T47D (cell line): ENCODE results near the gene GOLGA6L10.
"Not testable (repeated sequence)": the region's sequence is repeated elsewhere in the genome, so short reads cannot be mapped to it uniquely, and the experiment has no call there.

Experiments
- DNase-seq, 2 experiments: peaks; one replicate each; pipeline versions ENCODE4 v3.0.0 to v3.0.0-alpha.2; 2011 to 2012; ENCODE audit warnings: low read depth in 1 of 2, low spot score in 1 of 2
- JUND ChIP-seq: IDR thresholded peaks from 2 replicates; pipeline ENCODE4 v1.6.1; 2012; ENCODE audit warnings: low read depth
- in situ Hi-C: cut with HindIII; loops from 2 replicates; pipeline ENCODE4 v1.10.0; 2016; ENCODE audit warnings: low sequenced_read_pairs, low pct_unique_long_range_greater_than_20kb

GOLGA6L10 gene

DNA sequence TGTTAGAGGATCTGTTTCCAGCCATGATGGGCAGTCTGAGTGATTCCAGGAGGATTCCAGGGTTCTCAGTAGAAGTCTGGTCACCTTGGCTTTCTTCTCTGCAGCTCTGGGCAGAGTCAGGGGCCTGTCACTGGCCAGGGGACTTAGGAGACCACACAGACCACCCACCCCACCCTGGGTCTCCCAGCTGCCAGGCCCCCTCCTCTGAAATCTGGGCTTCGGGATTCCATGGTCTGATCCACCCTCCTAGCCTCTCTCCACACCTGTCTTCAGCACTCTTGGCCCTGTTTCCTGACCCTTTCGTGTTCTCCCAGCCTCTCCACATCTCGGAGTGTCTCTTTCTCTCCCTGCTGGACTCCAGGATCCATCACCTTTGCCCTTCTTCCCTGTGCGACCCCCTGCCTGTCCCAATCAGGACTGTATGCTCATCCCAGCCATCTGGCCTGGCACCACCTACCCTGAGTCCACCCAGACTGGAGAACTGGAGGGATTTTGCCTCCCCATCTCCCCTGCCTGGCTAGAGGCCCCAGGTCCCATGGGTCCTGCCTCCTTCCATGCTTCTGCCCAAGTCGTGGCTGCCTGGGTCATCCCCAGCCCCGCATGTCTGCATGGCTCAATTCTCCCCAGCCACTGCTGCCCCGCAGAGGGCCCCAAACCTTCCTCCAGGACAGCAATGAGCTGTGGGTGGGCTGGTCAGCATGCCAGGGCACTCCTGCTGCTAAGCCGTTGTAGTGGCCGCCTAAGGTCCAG, 34.3 kb downstream of the GOLGA6L10 start:
- DNase-seq = no peak
- TF ChIP-seq JUND = no peak
- in situ Hi-C loops = no loop called here

DNA sequence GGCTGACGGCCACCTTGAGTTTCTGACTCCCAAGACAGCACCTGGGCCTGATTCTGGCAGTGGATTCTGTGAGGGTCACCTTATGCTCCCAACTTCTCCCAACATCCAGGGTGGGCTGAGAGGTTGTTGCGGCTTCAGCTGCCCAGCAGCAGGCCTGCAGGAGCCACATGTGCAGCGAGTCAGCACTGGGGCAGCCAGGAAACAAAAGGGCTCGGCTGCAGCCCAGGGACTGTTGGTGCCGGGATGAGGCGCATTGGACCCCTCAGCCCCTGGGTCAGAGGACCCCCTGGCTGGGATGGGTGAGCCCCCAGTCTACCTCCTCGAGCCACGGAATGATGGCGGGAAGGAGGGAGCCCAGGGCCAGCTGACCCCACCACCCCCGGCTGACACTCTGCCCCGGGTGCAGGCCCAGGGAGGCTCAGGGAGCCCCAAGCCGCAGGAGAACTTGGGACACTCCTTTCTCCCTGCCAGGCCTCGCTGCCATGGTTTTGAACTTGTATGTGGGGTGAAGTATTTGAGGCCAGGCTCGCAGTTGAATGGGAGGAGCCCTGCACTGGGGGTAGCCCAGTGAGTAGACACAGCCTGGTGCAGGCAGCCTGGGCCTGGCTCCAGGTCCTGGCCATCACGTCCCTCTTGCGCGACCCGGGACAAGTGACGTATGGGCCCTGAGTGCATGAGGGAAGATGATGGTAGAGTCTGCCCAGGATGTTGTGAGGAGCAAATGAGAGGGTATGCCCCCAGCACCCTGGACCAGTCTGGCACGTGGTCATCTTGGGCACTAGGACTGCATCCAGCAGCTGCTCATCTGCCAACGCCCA, 35.1 kb downstream of the GOLGA6L10 start:
- DNase-seq, in situ Hi-C loops: not testable (repeated sequence)

DNA sequence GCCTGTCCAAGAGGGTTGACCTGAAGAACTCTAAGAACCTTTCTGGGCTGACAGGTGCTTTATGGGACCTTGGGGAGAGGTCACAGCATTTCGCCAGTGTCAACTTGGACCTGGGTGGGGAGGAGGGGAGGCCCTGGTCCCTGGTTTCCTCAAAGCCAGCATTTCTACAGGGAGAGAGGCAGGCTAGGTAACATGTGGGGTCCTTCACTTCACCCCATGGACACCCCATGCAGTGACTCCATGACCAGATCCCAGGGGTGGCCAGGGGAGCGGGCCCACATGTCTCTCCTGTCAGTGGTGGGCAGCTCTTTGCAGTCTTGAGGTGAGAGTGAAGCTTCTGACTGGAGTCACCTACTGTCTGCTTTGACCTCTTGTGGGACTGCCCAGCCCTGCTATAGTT, 35.8 kb downstream of the GOLGA6L10 start:
- no peak for TF ChIP-seq JUND
- in situ Hi-C loops = no loop called here
- DNase-seq = no peak

DNA sequence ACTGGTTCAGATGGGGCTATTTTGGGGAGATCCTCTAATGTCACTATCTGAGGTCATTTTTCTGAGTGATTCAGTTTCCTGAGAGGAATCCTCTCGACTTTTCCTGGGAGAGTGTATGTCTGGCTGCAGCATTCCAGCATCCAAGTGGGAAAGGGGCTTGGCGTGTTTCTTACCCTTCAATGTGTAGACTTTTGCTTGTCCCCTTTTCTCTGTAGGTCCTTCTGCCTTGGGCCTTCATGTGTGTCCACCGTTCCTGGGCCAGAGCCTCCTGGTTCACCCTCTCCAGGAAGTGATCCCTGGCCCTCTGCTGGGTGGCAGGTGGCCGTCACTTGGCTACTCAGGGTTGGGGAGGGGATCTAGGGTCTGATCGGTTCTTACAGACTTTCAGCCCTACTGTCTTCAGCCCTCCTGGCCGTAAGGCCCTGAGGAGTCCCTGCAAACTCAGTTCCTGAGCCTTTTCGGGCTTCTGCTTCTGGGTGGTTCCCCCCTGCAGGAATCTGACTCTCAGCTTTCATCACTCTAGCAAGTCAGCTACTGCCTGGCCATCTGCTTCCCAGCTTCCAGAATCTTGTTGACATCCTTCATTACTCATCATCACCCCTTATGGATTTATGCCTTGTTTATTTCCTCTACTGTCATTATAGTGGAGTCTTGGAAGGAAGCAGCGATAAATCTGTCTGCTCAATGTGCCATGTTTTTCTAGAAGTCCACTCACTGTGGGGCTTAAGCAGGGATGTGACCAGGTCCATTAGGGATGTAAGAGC, 36.5 kb downstream of the GOLGA6L10 start:
- TF ChIP-seq JUND = no peak
- DNase-seq = no peak
- in situ Hi-C loops = no loop called here

DNA sequence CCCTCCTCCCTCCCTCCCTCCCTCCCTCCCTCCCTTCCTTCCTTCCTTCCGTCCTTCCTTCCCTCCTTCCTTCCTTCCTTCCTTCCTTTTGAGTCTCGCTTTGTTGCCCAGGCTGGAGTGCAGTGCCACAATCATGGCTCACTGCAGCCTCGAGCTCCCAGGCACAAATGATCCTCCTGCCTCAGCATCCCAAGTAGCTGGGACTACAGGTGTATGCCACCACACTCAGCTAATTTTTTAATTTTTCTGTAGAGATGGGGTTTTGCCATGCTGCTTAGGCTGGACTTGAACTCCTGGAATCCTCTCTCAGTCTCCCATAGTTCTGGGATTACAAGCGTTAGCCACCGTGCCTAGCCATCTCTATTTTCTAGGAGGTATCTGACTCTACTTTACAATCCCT, 38.0 kb downstream of the GOLGA6L10 start:
- in situ Hi-C loops, DNase-seq: not testable (repeated sequence)

DNA sequence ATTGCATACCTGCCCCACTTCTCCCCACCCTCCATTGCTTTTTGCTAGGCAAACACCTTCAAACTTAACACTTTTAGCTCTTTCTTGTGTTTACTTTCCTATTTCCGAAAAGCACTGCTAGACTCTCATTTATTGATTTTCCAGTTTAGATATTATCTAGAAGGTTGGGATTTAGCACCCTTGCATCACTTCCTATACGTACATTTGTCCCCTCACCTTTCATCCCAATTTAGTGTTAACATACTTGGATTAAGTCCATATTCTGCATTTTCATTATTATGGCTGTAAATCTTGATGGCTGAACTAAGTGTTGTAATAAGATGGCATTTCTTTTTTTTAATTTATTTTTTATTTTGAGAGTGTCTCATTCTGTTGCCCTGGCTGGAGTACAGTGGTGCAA, 39.5 kb downstream of the GOLGA6L10 start:
- no peak for TF ChIP-seq JUND
- in situ Hi-C loops = no loop called here
- DNase-seq = no peak

DNA sequence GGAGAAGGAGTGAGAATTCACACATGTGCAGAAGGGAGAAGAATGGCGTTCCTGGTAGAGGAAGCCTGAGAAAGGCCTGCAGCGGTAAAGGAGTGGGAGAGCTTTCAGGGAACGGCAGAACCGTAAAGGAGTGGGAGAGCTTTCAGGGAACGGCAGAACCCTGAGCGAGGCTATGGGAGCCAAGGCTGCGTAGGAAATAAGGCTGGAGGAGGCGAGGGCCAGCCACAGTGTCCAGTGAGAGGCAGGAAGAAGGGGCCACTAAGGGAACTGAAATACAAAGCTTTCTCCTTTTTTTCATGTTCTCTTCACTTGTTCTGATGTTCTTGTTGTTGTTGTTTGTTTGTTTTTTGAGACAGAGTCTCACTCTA, 41.6 kb downstream of the GOLGA6L10 start:
- no peak for DNase-seq
- no peak for TF ChIP-seq JUND
- in situ Hi-C loops = no loop called here

DNA sequence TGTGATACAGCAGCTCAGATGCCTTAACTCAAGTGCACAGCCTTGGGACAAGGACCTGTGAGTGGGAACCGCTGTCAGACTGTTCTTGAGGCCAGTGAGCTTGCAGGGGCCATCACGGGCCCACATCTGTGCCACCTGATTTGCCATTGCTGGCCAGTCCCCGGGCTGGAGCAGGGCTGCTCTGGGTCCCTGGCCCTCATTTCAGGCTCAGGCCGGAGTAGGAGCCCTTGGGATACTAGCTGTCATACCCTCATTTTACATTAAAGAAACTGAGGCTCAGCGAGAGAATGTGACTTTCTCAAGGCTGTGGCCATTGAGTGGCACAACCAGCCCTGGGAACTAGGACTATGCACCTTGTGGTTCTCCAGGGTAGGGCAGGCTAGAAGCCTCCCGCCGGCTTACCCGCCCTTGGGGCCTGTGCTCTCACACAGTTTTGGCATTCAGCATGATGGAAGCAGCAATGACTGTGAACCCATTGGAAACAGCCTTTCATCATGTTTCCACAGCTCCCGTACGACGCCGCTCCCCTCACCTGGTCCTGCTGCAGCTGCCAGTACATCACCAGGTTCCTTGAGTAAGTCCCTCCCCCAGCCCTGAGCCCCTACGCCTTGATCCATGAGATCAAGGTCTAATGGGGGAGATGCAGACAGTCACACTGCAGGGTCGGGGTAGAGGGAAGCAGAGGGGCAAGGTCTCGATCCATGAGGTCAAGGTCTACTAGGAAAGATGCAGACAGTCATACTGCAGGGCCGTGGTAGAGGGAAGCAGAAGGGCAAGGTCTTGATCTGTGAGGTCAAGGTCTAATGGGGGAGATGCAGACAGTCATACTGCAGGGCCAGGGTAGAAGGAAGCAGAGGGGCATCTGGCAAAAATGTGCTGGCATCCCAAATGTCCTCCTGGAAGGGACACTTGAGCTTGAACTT, 42.2 kb downstream of the GOLGA6L10 start:
- no peak for DNase-seq
- in situ Hi-C loops = no loop called here
- TF ChIP-seq JUND = no peak

DNA sequence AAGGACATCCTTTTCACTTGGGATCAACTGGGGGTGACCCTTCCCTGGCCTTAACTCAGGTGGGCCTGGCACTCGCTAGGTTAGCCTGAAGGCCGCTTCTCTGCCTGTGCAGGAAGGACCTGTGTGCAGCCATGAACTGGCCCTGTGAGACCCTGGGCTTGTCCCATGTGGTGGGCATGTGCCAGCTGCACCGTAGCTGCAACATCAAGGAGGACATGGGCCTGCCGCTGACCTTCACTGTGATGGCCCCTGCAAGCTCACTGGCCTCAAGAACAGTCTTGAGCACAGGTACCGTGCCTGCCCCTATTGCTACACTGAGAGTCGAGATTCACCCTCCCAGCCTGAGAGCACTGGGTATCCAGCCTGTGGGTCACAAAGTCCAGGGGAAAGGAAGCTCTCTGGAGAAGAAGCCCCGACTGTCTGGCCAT, 43.6 kb downstream of the GOLGA6L10 start:
- in situ Hi-C loops = no loop called here
- DNase-seq = no peak
- TF ChIP-seq JUND = no peak

DNA sequence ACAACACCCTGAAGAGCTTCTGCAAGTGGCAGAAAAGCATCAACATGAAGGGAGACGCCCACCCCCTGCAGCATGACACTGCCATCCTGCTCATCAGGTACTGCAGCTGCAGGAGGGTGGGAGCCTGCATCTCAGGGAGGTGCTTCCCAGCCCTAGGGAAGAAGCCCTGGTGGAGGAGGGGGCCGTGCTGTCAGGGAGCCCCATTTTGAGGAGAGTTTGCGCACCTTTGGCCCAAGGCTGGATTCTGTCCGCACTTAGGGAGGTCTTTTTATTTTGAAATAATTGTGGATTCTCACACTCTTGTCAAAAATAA, 44.5 kb downstream of the GOLGA6L10 start:
- in situ Hi-C loops = no loop called here
- no peak for TF ChIP-seq JUND
- DNase-seq = no peak

DNA sequence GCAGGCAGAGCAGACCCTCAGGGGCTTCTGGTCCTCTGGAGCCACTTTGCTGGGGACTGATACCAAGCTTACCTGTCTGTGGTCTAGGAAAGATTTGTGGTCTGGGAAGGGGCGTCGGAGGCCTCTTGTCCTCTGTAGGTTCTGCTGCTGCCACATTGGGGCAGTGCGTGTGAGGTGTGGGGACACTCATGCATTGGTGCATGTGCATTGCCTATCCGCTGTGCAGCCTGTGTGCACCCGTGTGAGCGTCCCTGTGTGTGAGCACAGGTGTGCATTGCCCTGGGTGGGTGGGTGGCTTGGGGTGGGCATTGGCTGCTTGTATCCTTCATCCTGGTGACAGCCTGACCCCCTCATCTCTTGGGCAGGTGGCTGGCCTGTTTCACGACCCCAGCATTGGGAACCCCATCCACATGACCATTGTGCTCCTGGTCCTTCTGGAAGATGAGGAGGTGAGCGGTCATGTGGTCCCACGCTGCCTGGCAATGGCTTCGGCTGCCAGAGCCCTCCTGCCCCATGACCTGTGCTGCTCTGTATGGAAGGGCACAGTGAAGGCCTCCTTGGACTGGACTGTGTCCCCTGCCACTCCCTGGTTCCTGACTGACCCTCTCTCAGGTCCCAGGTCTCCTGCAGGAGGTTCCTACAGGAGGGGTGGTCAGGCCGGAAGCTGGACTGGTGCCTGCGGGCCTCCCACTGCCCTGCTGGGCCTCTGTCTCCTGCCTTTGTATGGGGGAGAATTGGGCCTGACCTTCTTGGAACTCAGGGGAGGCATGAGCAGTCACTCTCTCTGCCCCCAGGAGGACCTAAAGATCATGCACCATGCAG, 45.1 kb downstream of the GOLGA6L10 start:
- TF ChIP-seq JUND = no peak
- no peak for DNase-seq
- in situ Hi-C loops = no loop called here
